ENCODE measurements around the gene SMPD3.

SMPD3 gene

DNA sequence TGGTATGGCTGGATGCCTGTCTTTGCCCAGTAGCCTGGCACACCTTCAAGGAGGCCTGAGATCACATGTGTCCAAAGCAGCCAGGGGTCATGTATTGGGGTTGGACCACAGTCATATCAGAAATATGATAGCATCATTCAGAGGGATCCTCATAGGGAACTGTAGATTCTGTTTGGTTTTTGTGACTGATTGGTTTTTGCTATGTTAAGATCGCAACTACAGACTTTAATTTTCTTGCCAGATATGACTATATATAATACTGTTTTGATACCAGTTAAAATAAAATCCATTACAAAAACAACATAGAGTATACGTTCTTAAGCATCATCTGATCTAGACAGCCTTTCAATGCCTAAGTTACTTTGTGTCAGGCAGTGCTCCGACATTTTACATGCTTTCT, 11.8 kb upstream of the SMPD3 start:
- H2AFZ ChIP-seq (ENCODE audit: low read length), result no peak overlapping the region

DNA sequence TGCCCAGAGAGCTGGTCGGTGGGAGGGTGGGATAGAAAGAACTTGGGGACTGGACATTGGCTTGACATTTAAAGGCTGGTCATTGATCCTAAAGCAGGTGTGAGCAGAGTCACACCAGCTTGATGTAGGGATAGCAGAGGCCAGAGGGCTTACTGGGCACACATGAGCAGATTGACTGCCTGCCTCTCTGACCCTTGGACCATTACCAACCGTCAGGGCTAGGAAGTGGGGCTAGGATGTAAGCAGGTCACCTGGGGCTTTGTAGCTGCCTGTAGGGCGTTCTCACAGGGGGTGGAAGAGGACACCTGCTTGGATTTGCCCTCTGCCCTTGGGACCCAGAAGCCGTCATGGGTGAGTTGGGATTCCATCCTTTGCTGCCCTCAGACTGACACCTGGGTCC, 11.1 kb upstream of the SMPD3 start:
- Histone ChIP-seq H3K9ac (ENCODE audit: low read depth, low read length, poor library complexity, severe bottlenecking) (no peak overlapping the region), H3K9me2 (replicated peaks; ENCODE audit: low read depth, low read length) (no peaks in the 10 kb centered on the region), H3K4me2 (ENCODE audit: low read depth, low read length, poor library complexity, severe bottlenecking) (no peak overlapping the region), H3K79me2 (ENCODE audit: insufficient read depth, low read length) (no peaks in the 10 kb centered on the region), H3F3A (ENCODE audit: low read depth) (no peaks in the 10 kb centered on the region), H3K4me1 (ENCODE audit: insufficient read depth, low read length, poor library complexity, severe bottlenecking) (no peaks in the 10 kb centered on the region), H3K27me3 (ENCODE audit: insufficient read depth, low read length, poor library complexity, severe bottlenecking) (no peaks in the 10 kb centered on the region), H4K20me1 (ENCODE audit: insufficient read depth, low read length, poor library complexity, severe bottlenecking) (no peaks in the 10 kb centered on the region), H3K4me3 (ENCODE audit: low read length, poor library complexity, severe bottlenecking) (no peak overlapping the region), H2AFZ (ENCODE audit: low read length) (no peak overlapping the region), H3K9me3 (ENCODE audit: insufficient read depth, low read depth, low read length) (no peaks in the 10 kb centered on the region), H3K36me3 (ENCODE audit: insufficient read depth, low read length) (no peaks in the 10 kb centered on the region)
- no peak for TF ChIP-seq EZH2phosphoT487 (IDR thresholded peaks at IDR 0.05; ENCODE audit: borderline replicate concordance)

More for the DNA sequence above, 11.8 kb upstream of the SMPD3 start:
- Histone ChIP-seq H3F3A (ENCODE audit: low read depth) (no peaks in the 10 kb centered on the region), H3K27me3 (ENCODE audit: insufficient read depth, low read length, poor library complexity, severe bottlenecking) (no peaks in the 10 kb centered on the region), H3K79me2 (ENCODE audit: insufficient read depth, low read length) (no peaks in the 10 kb centered on the region), H3K9ac (ENCODE audit: low read depth, low read length, poor library complexity, severe bottlenecking) (no peak overlapping the region), H3K4me2 (ENCODE audit: low read depth, low read length, poor library complexity, severe bottlenecking) (no peak overlapping the region), H3K36me3 (ENCODE audit: insufficient read depth, low read length) (no peaks in the 10 kb centered on the region), H3K4me1 (ENCODE audit: insufficient read depth, low read length, poor library complexity, severe bottlenecking) (no peaks in the 10 kb centered on the region), H3K4me3 (ENCODE audit: low read length, poor library complexity, severe bottlenecking) (no peak overlapping the region), H3K9me2 (replicated peaks; ENCODE audit: low read depth, low read length) (no peaks in the 10 kb centered on the region), H4K20me1 (ENCODE audit: insufficient read depth, low read length, poor library complexity, severe bottlenecking) (no peaks in the 10 kb centered on the region), H3K9me3 (ENCODE audit: insufficient read depth, low read depth, low read length) (no peaks in the 10 kb centered on the region)
- no peak for TF ChIP-seq EZH2phosphoT487 (IDR thresholded peaks at IDR 0.05; ENCODE audit: borderline replicate concordance)
- TF ChIP-seq, protein P1, sequence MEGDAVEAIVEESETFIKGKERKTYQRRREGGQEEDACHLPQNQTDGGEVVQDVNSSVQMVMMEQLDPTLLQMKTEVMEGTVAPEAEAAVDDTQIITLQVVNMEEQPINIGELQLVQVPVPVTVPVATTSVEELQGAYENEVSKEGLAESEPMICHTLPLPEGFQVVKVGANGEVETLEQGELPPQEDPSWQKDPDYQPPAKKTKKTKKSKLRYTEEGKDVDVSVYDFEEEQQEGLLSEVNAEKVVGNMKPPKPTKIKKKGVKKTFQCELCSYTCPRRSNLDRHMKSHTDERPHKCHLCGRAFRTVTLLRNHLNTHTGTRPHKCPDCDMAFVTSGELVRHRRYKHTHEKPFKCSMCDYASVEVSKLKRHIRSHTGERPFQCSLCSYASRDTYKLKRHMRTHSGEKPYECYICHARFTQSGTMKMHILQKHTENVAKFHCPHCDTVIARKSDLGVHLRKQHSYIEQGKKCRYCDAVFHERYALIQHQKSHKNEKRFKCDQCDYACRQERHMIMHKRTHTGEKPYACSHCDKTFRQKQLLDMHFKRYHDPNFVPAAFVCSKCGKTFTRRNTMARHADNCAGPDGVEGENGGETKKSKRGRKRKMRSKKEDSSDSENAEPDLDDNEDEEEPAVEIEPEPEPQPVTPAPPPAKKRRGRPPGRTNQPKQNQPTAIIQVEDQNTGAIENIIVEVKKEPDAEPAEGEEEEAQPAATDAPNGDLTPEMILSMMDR (conservative IDR thresholded peaks at IDR 0.05; ENCODE audit: low read length), result no peak

DNA sequence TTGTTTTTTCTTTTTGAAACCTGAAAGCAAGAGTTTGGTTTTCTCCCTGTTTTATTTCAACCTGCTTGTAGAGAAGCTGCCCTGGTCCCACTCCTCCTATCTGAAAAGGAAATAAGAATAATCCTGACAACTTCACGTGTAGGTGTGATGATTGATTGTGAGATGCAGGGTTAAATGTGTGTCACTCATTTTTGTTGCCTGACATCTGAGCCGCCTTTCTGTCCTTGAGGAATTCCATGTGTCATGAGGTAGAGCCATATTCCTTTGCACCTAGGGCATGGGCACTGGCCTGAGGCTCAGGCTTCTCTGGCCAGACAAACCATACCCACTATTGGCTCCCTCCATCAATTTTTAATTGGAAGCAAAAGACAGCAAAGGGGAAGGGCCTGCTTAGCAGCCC, 10.2 kb upstream of the SMPD3 start:
- H3K79me2 ChIP-seq (ENCODE audit: insufficient read depth, low read length), result no peaks in the 10 kb centered on the region
- H3K27me3 ChIP-seq (ENCODE audit: insufficient read depth, low read length, poor library complexity, severe bottlenecking), result no peaks in the 10 kb centered on the region
- H3K36me3 ChIP-seq (ENCODE audit: insufficient read depth, low read length), result no peaks in the 10 kb centered on the region
- H2AFZ ChIP-seq (ENCODE audit: low read length), result no peak overlapping the region
- H4K20me1 ChIP-seq (ENCODE audit: insufficient read depth, low read length, poor library complexity, severe bottlenecking), result no peaks in the 10 kb centered on the region
- H3K9me3 ChIP-seq (ENCODE audit: insufficient read depth, low read depth, low read length), result no peaks in the 10 kb centered on the region
- no peak overlapping the region for H3K4me2 ChIP-seq (ENCODE audit: low read depth, low read length, poor library complexity, severe bottlenecking)
- no peaks in the 10 kb centered on the region for H3K4me1 ChIP-seq (ENCODE audit: insufficient read depth, low read length, poor library complexity, severe bottlenecking)
- no peak overlapping the region for H3K9ac ChIP-seq (ENCODE audit: low read depth, low read length, poor library complexity, severe bottlenecking)
- H3K4me3 ChIP-seq (ENCODE audit: low read length, poor library complexity, severe bottlenecking), result no peak overlapping the region
- H3F3A ChIP-seq (ENCODE audit: low read depth), result no peaks in the 10 kb centered on the region
- H3K9me2 ChIP-seq (replicated peaks; ENCODE audit: low read depth, low read length), result no peaks in the 10 kb centered on the region
- no peak for TF ChIP-seq EZH2phosphoT487 (IDR thresholded peaks at IDR 0.05; ENCODE audit: borderline replicate concordance)
- TF ChIP-seq, protein P1 (conservative IDR thresholded peaks at IDR 0.05; ENCODE audit: low read length), result no peak

DNA sequence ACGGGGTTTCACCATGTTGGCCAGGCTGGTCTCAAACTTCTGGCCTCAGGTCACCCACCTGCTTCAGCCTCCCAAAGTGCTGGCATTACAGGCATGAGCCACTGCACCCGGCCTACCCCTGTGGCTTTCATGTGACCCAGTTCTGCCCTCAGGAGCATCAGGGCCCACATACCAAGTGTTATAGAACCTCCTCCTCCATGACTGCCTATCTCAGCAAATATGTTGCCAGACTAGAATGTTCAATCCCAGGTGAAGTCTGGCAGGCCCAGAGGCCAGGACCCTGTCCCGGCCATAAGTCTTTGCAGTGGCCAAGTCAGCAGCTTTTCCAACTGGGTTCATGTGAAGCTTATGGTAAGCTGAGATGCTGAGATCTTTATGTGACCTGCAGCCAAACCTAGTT, 9.8 kb upstream of the SMPD3 start:
- Histone ChIP-seq H3K9me3 (ENCODE audit: insufficient read depth, low read depth, low read length) (no peaks in the 10 kb centered on the region), H2AFZ (ENCODE audit: low read length) (no peak overlapping the region), H3K4me2 (ENCODE audit: low read depth, low read length, poor library complexity, severe bottlenecking) (no peak overlapping the region), H3K79me2 (ENCODE audit: insufficient read depth, low read length) (no peaks in the 10 kb centered on the region), H3F3A (ENCODE audit: low read depth) (no peaks in the 10 kb centered on the region), H3K4me3 (ENCODE audit: low read length, poor library complexity, severe bottlenecking) (no peak overlapping the region), H3K27me3 (ENCODE audit: insufficient read depth, low read length, poor library complexity, severe bottlenecking) (no peaks in the 10 kb centered on the region), H3K9ac (ENCODE audit: low read depth, low read length, poor library complexity, severe bottlenecking) (no peak overlapping the region), H3K4me1 (ENCODE audit: insufficient read depth, low read length, poor library complexity, severe bottlenecking) (no peaks in the 10 kb centered on the region), H4K20me1 (ENCODE audit: insufficient read depth, low read length, poor library complexity, severe bottlenecking) (no peaks in the 10 kb centered on the region), H3K36me3 (ENCODE audit: insufficient read depth, low read length) (no peaks in the 10 kb centered on the region), H3K9me2 (replicated peaks; ENCODE audit: low read depth, low read length) (no peaks in the 10 kb centered on the region)
- TF ChIP-seq EZH2phosphoT487 (IDR thresholded peaks at IDR 0.05; ENCODE audit: borderline replicate concordance), result no peak
- TF ChIP-seq, protein P1 (conservative IDR thresholded peaks at IDR 0.05; ENCODE audit: low read length), result no peak

Data from Loucy (cell line).